Mammary epithelial cell (primary cell): ENCODE measurements around the gene MCOLN3.

Source experiments
- CTCF ChIP-seq, 2 donors: IDR thresholded peaks in 1 of 2; conservative IDR thresholded peaks in 1 of 2; 2 replicates each; pipeline ENCODE4 v1.5.1; 2011 to 2012; ENCODE audit warnings: inconsistent platforms in 2 of 2, low read length in 2 of 2, mild to moderate bottlenecking in 2 of 2, control low read depth in 1 of 2, low read depth in 1 of 2; ENCODE audit not compliant: insufficient read depth in 1 of 2; ENCODE audit errors: extremely low read depth in 1 of 2
- EZH2 ChIP-seq: IDR thresholded peaks from 2 replicates; pipeline ENCODE4 v1.6.1; 2012; ENCODE audit warnings: low read length, inconsistent platforms, borderline replicate concordance

GRCh38 chr1:85090225-85090624 is 41.9 kb upstream of the MCOLN3 start:
- TF ChIP-seq CTCF (conservative IDR thresholded peaks at IDR 0.05 in 1 of 2, IDR thresholded peaks at IDR 0.05 in 1 of 2; ENCODE audit: extremely low read depth in 1 of 2, insufficient read depth in 1 of 2, low read depth in 1 of 2, low read length in 2 of 2) (no peak), EZH2 (no peak)
